Measurements from ENCODE around the gene GPC4.

DNA sequence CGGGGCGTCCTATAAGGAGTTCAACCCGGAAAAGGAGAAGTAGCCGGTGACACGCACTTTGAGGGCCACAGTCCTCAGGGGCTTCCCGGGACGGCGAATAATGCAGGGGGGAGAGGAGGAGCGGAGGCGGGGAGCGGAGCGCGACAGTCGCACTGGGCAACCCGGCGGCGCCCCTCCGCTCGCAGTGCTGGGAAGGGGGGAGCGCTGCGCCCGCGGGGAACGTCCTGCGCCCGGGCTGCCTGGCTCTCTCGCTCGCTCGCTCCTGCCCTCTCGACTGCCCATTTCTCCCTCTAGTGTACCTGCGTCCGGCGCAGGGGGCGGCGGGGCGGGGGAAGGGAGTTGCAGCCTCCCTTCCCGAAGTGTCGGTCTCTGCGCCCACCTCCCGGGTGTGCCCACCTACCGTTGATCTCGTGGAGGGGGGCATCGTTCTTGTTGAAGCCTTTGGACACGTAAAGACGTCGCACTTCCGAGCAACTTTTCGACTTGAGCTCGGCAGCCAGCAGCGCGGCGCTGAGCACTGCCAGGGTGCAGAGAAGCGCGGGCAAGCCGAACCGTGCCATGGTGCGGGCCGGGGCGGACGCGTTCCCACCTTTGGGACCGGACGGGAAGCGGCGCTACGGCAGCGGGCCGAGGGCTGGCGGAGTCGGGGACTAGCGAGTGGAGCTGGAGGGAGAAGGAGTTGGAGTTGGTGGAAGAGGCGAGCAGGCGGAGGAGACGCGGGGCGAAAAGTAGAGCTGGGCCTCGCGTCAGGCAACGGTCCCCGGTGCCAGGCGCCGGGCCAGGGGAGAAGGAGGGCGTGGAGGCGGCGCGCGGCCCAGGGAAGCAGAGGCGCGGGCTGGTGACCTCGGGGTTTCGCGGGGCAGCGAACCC lies 648 bp downstream of the GPC4 start:
- TF ChIP-seq, protein P1, sequence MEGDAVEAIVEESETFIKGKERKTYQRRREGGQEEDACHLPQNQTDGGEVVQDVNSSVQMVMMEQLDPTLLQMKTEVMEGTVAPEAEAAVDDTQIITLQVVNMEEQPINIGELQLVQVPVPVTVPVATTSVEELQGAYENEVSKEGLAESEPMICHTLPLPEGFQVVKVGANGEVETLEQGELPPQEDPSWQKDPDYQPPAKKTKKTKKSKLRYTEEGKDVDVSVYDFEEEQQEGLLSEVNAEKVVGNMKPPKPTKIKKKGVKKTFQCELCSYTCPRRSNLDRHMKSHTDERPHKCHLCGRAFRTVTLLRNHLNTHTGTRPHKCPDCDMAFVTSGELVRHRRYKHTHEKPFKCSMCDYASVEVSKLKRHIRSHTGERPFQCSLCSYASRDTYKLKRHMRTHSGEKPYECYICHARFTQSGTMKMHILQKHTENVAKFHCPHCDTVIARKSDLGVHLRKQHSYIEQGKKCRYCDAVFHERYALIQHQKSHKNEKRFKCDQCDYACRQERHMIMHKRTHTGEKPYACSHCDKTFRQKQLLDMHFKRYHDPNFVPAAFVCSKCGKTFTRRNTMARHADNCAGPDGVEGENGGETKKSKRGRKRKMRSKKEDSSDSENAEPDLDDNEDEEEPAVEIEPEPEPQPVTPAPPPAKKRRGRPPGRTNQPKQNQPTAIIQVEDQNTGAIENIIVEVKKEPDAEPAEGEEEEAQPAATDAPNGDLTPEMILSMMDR (IDR thresholded peaks at IDR 0.05; ENCODE audit: low read length), result no peak
- TF ChIP-seq EZH2 (IDR thresholded peaks at IDR 0.05; ENCODE audit: borderline replicate concordance, low read length), result no peak

Measured in OCI-LY1 (cell line).